ENCODE measurements around the gene CEL. TPM values are rescaled to one million over a fixed set of nuclear protein-coding genes. Genes with fewer than 3 reads are reported as not detected.

The CEL gene
- total and polyA plus RNA-seq, 10 donors = 0.46 to 5.3 (median 0.72) TPM; not detected in 2

DNA sequence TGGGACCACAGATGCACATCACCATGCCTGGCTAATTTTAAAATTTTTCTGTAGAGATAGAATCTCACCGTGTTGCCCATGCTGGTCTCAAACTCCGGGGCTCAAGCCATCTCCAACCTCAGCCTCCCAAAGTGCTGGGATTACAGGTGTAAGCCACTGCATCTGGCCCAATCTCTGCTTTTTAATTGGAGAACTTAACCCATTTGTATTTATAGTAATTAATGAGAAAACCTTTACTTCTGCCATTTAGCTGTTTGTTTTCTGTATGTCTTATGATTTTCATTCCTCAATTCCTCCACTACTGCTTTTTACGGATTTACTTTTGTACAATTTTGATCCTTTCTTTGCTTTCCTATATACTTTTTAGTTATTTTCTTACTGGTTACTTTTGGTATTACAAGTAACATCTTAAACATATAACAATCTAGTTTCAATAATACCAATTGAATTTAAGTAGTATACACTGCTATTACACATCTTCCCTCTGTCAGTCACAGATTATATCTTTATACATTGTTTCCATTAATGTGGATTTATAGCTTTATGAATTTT is 33.1 kb downstream of the CEL start:
- H3K9me3 ChIP-seq = peaks cover 0 to 30% (median 21%) of the 10 kb centered on the region in 8 donors
- no peak for DNase-seq
- no peak overlapping the region for H3K4me3 ChIP-seq
- TF ChIP-seq CTCF (IDR thresholded peaks at IDR 0.05 in 8 of 11, conservative IDR thresholded peaks at IDR 0.05 in 3 of 11) (no peak), POLR2AphosphoS5 (IDR thresholded peaks at IDR 0.05) (no peak), POLR2A (IDR thresholded peaks at IDR 0.05) (no peak)
- WGBS, 5 donors = 95 to 100% (median 97%) methylated on average over 3 of the region's 3 CpGs
- no peaks in the 10 kb centered on the region for H3K27me3 ChIP-seq (replicated peaks in 1 of 7)
- H3K27ac ChIP-seq = no peak overlapping the region
- H3K4me1 ChIP-seq = peaks cover 0 to 6% (median 0%) of the 10 kb centered on the region in 6 donors
- intact Hi-C loops (cut with DNase I; ENCODE audit: low total_unique reads) = no loop called here
- peaks cover 9 to 36% (median 31%) of the 10 kb centered on the region in 6 donors for H3K36me3 ChIP-seq

GRCh38 chr9:133098104-133098754 is 36.4 kb downstream of the CEL start:
- peak; percentile 58 for DNase-seq
- intact Hi-C loops (cut with DNase I; ENCODE audit: low total_unique reads) = no loop called here
- H3K36me3 ChIP-seq = peaks cover 9 to 70% (median 63%) of the 10 kb centered on the region in 6 donors
- no peak overlapping the region for H3K27ac ChIP-seq
- peak in 2 of 3 donors; percentile 24 to 44 for TF ChIP-seq POLR2AphosphoS5 (IDR thresholded peaks at IDR 0.05)
- TF ChIP-seq POLR2A (IDR thresholded peaks at IDR 0.05) = no peak
- TF ChIP-seq CTCF (IDR thresholded peaks at IDR 0.05 in 8 of 11, conservative IDR thresholded peaks at IDR 0.05 in 3 of 11) = no peak
- peaks cover 0 to 8% (median 1%) of the 10 kb centered on the region in 6 donors for H3K4me1 ChIP-seq
- H3K27me3 ChIP-seq (replicated peaks in 1 of 7) = no peaks in the 10 kb centered on the region
- H3K9me3 ChIP-seq = peaks cover 0 to 30% (median 21%) of the 10 kb centered on the region in 8 donors
- 87 to 97% (median 88%) methylated on average over 15 to 16 of the region's 16 CpGs for WGBS, 5 donors
- H3K4me3 ChIP-seq = no peak overlapping the region

- intact Hi-C loops (cut with DNase I; ENCODE audit: low total_unique reads) = no loop called here
- H3K27me3 ChIP-seq (replicated peaks in 1 of 7) = no peaks in the 10 kb centered on the region
- TF ChIP-seq POLR2AphosphoS5 (IDR thresholded peaks at IDR 0.05) (peak in 1 of 3 donors; percentile 57), POLR2A (IDR thresholded peaks at IDR 0.05) (no peak), CTCF (IDR thresholded peaks at IDR 0.05 in 8 of 11, conservative IDR thresholded peaks at IDR 0.05 in 3 of 11) (no peak)
- no peak overlapping the region for H3K4me3 ChIP-seq
- H3K36me3 ChIP-seq = peaks cover 12 to 76% (median 69%) of the 10 kb centered on the region in 6 donors
- H3K27ac ChIP-seq = no peak overlapping the region
- WGBS, 5 donors = 81 to 98% (median 85%) methylated on average over 3 to 5 of the region's 5 CpGs
- H3K9me3 ChIP-seq = peaks cover 0 to 30% (median 21%) of the 10 kb centered on the region in 8 donors
- peaks cover 0 to 15% (median 6%) of the 10 kb centered on the region in 6 donors for H3K4me1 ChIP-seq
- DNase-seq = peak; percentile 63
These were observed 37.1 kb downstream of the CEL start for GRCh38 chr9:133098871-133099270.

Measured in spleen (tissue), 11 donors.